ENCODE data around the gene TRPV3.
"Not testable (repeated sequence)": the region's sequence is repeated elsewhere in the genome, so short reads cannot be mapped to it uniquely, and the experiment has no call there.

GRCh38 chr17:3514167-3514566, 43.4 kb downstream of the TRPV3 start:
- not testable (repeated sequence) for TF ChIP-seq CHD2 (IDR thresholded peaks at IDR 0.05; ENCODE audit: low read depth, low read length); ETV6 (IDR thresholded peaks at IDR 0.05; ENCODE audit: borderline replicate concordance in 1 of 2, low read depth in 2 of 2, low read length in 1 of 2); ETV6 (CRISPR knock-in tag; IDR thresholded peaks at IDR 0.05; ENCODE audit: borderline replicate concordance); POU5F1 (IDR thresholded peaks at IDR 0.05; ENCODE audit: borderline replicate concordance, low read depth, low read length, partially characterized antibody); CBX1 (IDR thresholded peaks at IDR 0.05; ENCODE audit: low read depth); LARP7 (IDR thresholded peaks at IDR 0.05)
